ENCODE data around the gene FASN. TPM values are rescaled to one million over a fixed set of nuclear protein-coding genes. Genes with fewer than 3 reads are reported as not detected.

Gene FASN
- total and polyA plus RNA-seq, 2 donors (not counting 1 experiment from before 2014, with no cell fraction given): 19.4 to 35.6 TPM

DNA sequence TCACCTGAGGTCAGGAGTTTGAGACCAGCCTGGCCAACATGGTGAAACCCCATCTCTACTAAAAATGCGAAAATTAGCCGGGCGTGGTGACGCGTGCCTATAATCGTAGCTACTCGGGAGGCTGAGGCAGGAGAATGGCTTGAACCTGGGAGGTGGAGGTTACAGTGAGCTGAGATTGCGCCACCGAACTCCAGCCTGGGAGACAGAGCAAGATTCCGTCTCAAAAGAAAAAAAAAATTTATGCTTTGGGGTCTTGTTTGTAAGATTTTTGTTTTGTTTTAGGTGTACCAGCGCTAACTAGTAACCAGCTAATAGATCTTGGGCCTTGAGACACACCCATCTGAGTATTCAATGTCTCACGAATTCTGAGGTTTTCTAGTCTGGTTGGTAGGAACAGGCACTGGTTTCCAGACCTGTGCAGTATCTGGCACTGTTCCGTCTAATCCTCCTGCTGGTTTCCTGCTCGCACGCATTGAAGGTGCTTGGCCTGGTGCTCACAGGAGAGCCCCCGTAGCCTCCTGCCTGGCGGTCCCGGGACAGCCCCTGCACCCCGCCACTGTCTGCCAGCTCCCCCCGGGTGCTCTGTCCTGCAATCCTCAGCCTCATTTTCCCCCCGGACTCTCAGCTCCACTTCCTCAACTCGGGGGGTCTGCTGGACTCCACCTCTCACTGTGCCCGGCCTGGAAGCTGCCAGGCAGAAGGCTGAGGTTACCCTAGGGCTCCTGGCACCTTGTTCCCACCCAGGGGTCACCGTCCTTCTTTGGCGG lies 21.8 kb downstream of the FASN start:
- ATAC-seq (ENCODE audit: low read depth) (no peak), DNase-seq (no peak)
- H3K27ac Mint-ChIP-seq: no peak overlapping the region
- Histone ChIP-seq H3K4me2 (replicated peaks; ENCODE audit: low read depth, low read length, poor library complexity, severe bottlenecking) (no peak overlapping the region), H3K27ac (ENCODE audit: low read length in 2 of 2) (no peak overlapping the region), H3K36me3 (replicated peaks in 1 of 2; ENCODE audit: control extremely low read depth in 1 of 2, control insufficient read depth in 1 of 2, extremely low read depth in 1 of 2, insufficient read depth in 2 of 2, low read length in 1 of 2) (peaks cover 0 to 12% of the 10 kb centered on the region in 2 experiments), H4K20me1 (ENCODE audit: control insufficient read depth, insufficient read depth, low read length, poor library complexity, severe bottlenecking) (no peaks in the 10 kb centered on the region), H2AFZ (ENCODE audit: insufficient read depth, low read depth, low read length, poor library complexity, severe bottlenecking) (no peak overlapping the region), H3K27me3 (replicated peaks in 1 of 4; ENCODE audit: control extremely low read depth in 1 of 4, control insufficient read depth in 3 of 4, insufficient read depth in 4 of 4, low read length in 3 of 4) (no peaks in the 10 kb centered on the region), H3K4me3 (ENCODE audit: control extremely low read depth in 1 of 5, extremely low read depth in 1 of 5, insufficient read depth in 1 of 5, low read depth in 2 of 5, low read length in 4 of 5) (no peak overlapping the region), H3K9ac (ENCODE audit: low read length) (no peak overlapping the region), H3K79me2 (ENCODE audit: control insufficient read depth, insufficient read depth, low read length) (no peaks in the 10 kb centered on the region), H3K9me3 (ENCODE audit: control extremely low read depth in 1 of 3, control insufficient read depth in 2 of 3, insufficient read depth in 1 of 3, low read length in 2 of 3) (no peaks in the 10 kb centered on the region), H3K4me1 (ENCODE audit: control insufficient read depth in 2 of 2, insufficient read depth in 2 of 2, low read length in 2 of 2) (no peaks in the 10 kb centered on the region)
- WGBS (ENCODE audit: insufficient coverage): 76% methylated on average over 24 of the region's 25 CpGs
- TF ChIP-seq, protein P1, sequence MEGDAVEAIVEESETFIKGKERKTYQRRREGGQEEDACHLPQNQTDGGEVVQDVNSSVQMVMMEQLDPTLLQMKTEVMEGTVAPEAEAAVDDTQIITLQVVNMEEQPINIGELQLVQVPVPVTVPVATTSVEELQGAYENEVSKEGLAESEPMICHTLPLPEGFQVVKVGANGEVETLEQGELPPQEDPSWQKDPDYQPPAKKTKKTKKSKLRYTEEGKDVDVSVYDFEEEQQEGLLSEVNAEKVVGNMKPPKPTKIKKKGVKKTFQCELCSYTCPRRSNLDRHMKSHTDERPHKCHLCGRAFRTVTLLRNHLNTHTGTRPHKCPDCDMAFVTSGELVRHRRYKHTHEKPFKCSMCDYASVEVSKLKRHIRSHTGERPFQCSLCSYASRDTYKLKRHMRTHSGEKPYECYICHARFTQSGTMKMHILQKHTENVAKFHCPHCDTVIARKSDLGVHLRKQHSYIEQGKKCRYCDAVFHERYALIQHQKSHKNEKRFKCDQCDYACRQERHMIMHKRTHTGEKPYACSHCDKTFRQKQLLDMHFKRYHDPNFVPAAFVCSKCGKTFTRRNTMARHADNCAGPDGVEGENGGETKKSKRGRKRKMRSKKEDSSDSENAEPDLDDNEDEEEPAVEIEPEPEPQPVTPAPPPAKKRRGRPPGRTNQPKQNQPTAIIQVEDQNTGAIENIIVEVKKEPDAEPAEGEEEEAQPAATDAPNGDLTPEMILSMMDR (IDR thresholded peaks at IDR 0.05): no peak
- no peak for TF ChIP-seq EZH2 (IDR thresholded peaks at IDR 0.05; ENCODE audit: borderline replicate concordance, insufficient read depth, low read depth, low read length, poor library complexity, severe bottlenecking)
- ChIA-PET CTCF (interaction anchor here (0.6 kb wide), 1 partner anchor 140 kb away, joined by 3 read pairs; no protein-coding TSS in a partner anchor), POLR2A (no interaction called here)
- no peaks in the 10 kb centered on the region for H3K27me3 Mint-ChIP-seq
- no peaks in the 10 kb centered on the region for H3K9me3 Mint-ChIP-seq (ENCODE audit: insufficient read depth)
- intact Hi-C loops (cut with micrococcal nuclease): no loop called here
- H3K4me3 Mint-ChIP-seq: no peak overlapping the region
- no peaks in the 10 kb centered on the region for H3K4me1 Mint-ChIP-seq

DNA sequence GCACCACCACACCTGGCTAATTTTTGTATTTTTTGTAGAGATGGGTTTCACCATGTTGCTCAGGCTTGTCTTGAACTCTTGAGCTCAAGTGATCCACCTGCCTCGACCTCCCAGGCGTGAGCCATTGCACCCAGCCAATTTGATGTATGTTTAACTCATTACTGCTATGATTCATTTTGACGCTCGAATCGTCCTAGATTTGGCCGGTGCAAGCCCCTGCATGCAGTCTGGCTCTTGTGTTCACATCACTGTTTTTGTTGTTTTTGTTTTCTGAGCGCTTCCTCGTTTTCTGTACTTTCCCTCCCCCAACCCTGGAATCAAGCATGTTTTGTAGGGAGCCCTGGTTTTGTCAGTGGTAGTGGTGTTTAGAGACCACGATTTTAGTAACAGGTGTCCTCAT lies 24.6 kb downstream of the FASN start:
- WGBS (ENCODE audit: insufficient coverage): 89% methylated on average over 3 of the region's 9 CpGs
- H3K27ac ChIP-seq (ENCODE audit: low read length in 2 of 2): no peak overlapping the region
- no peaks in the 10 kb centered on the region for H3K9me3 Mint-ChIP-seq (ENCODE audit: insufficient read depth)
- no peak overlapping the region for H3K4me3 ChIP-seq (ENCODE audit: control extremely low read depth in 1 of 5, extremely low read depth in 1 of 5, insufficient read depth in 1 of 5, low read depth in 2 of 5, low read length in 4 of 5)
- no peaks in the 10 kb centered on the region for H3K4me1 Mint-ChIP-seq
- no peak overlapping the region for H3K4me3 Mint-ChIP-seq
- no peak overlapping the region for H3K4me2 ChIP-seq (replicated peaks; ENCODE audit: low read depth, low read length, poor library complexity, severe bottlenecking)
- ChIA-PET CTCF (no interaction called here), POLR2A (no interaction called here)
- no peaks in the 10 kb centered on the region for H3K27me3 Mint-ChIP-seq
- intact Hi-C loops (cut with micrococcal nuclease): no loop called here
- H3K4me1 ChIP-seq (ENCODE audit: control insufficient read depth in 2 of 2, insufficient read depth in 2 of 2, low read length in 2 of 2): no peaks in the 10 kb centered on the region
- no peaks in the 10 kb centered on the region for H3K79me2 ChIP-seq (ENCODE audit: control insufficient read depth, insufficient read depth, low read length)
- H3K9me3 ChIP-seq (ENCODE audit: control extremely low read depth in 1 of 3, control insufficient read depth in 2 of 3, insufficient read depth in 1 of 3, low read length in 2 of 3): no peaks in the 10 kb centered on the region
- no peaks in the 10 kb centered on the region for H4K20me1 ChIP-seq (ENCODE audit: control insufficient read depth, insufficient read depth, low read length, poor library complexity, severe bottlenecking)
- no peaks in the 10 kb centered on the region for H3K36me3 ChIP-seq (replicated peaks in 1 of 2; ENCODE audit: control extremely low read depth in 1 of 2, control insufficient read depth in 1 of 2, extremely low read depth in 1 of 2, insufficient read depth in 2 of 2, low read length in 1 of 2)
- DNase-seq (no peak), ATAC-seq (ENCODE audit: low read depth) (no peak)
- H3K27ac Mint-ChIP-seq: no peak overlapping the region
- H3K9ac ChIP-seq (ENCODE audit: low read length): no peak overlapping the region
- TF ChIP-seq, protein P1 (IDR thresholded peaks at IDR 0.05): no peak
- no peak for TF ChIP-seq EZH2 (IDR thresholded peaks at IDR 0.05; ENCODE audit: borderline replicate concordance, insufficient read depth, low read depth, low read length, poor library complexity, severe bottlenecking)
- no peak overlapping the region for H2AFZ ChIP-seq (ENCODE audit: insufficient read depth, low read depth, low read length, poor library complexity, severe bottlenecking)
- no peaks in the 10 kb centered on the region for H3K27me3 ChIP-seq (replicated peaks in 1 of 4; ENCODE audit: control extremely low read depth in 1 of 4, control insufficient read depth in 3 of 4, insufficient read depth in 4 of 4, low read length in 3 of 4)

Measured in B cell (primary cell).